NCI-H748 (cell line): ENCODE results near the gene CDC42.

Experiments used
- DNase-seq: peaks from one replicate; lab custom pipeline; 2025; ENCODE audit not compliant: unreplicated experiment; lab: John Stamatoyannopoulos, UW

CDC42 gene

DNA sequence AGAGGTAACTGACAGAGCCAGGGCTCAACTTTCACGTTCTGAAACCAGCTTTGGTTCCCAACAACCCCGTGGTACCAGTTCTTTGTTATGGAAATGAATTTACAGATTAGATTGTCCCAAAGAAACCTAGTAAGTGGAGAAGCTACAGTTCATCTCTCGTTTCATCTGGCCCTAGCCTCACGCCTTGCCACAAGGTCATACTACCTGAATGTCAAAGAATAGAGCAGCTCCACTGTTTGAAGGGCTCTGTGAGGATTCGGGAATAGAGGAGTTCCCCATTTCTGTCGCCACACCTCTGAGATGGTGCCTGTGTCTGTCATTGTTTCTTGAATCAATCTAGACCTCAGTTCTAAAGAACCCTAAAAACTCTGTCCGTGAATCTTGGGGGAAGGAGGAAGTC is 15.0 kb upstream of the CDC42 start:
- DNase-seq, result no peak

DNA sequence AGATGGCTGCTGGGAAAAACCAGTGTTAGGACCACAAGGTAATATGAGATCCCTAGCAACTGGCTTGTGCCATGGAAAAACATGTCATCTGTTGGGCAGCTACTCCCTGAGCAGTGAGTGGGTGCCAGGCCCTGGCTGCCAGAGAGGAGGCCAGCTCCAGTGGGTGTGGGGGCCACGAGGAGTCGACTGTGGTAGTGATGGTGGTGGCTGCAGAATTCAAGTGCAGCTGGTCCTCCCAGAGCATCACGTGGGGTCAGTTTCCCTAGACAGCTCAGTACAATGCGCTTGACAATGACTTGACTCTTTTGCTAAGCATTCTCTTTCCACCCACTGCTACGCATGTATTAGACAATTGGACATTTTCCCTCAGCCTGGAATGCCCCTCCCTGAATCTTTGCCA is 14.5 kb upstream of the CDC42 start:
- DNase-seq, result no peak

DNA sequence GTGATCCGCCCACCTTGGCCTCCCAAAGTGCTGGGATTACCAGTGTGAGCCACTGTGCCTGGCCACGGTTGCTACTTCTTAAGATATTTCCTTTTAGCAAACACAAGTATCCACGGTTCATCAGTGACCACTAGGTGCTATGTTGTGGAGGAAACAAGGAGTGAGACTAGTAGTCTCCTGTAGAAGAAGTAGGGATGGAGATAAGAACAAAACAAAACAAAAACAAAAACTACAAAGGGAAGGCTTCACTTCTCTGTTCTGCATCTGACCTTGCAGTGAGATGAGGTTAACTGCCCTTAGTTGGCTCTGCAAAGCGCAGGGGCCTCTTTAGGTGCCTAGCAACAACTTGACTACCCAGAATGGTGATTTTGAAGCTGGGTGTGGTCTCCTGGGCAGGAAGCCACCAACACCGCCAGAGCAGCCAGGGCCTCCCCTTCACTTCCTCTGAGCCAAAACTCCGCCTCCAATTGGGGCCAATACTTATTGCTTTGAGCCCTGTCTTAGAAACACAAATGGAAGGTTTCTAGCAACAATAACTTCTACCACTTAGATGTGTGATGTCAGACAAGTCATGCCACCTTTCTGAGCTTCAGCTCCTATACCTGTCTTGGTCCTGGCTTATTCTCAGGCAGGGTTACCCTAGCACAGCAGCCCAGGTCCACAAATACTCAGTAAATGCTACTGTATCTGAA is 12.8 kb upstream of the CDC42 start:
- DNase-seq, result peak; percentile 87

DNA sequence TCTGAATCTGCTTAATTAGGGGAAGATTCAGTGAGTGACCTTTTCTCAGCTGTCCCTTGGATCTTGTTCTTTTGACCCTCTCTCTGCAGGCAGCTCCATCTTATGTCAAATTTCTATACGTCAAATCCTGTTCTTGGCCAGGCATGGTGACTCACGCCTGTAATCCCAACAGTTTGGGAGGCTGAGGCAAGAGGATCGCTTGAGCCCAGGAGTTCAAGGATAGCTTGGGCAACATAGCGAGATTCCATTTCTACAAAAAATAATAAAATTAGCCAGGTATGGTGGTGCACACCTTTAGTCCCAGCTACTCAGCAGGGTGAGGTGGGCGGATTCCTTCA is 12.3 kb upstream of the CDC42 start:
- no peak for DNase-seq

DNA sequence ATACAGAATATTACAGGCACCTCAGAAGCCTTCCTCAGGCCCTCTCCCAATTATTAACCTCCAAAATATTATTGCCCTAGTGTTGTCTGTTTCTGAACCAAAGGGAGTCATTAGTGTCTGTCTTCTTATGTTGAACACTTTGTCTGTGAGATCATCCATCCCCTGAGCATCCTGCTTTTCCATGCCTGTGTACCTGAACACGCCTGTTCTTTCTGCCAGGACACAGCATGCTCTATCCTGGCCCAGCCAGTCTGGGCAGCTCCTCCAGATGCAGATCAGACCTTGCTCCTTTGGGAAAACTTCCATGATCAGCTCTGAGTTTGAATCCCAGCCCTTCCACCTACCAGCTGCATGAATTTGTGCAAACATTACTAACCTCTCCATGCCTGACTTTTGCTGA is 11.0 kb upstream of the CDC42 start:
- no peak for DNase-seq

DNA sequence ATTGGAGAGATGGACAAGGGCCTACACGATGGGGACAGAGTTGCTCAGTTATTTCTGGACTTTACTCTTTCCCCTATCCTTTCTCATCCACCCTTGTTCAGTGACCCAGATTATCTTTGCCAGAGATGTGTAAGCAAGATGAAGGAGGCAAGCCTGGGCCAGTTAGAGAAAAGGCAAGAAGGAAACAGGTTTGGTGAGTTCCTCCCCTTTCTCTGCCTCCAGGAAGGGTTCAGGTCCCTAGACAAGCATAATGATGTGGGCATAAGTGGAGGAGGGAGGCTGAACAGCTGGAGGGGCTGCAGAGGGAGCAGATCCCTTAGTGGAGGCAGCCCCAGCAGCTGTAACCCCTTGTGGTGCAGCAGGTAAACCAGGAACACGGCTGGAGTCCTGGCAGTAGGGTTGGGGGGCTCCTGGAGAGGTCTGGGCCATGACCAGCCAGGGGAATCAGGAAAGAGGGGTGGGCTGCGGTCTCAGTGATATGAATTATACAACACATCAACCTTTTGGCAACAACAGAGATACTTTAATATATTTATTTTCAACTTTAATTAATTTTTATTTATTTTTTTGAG is 9.2 kb upstream of the CDC42 start:
- DNase-seq, result peak; percentile 44

DNA sequence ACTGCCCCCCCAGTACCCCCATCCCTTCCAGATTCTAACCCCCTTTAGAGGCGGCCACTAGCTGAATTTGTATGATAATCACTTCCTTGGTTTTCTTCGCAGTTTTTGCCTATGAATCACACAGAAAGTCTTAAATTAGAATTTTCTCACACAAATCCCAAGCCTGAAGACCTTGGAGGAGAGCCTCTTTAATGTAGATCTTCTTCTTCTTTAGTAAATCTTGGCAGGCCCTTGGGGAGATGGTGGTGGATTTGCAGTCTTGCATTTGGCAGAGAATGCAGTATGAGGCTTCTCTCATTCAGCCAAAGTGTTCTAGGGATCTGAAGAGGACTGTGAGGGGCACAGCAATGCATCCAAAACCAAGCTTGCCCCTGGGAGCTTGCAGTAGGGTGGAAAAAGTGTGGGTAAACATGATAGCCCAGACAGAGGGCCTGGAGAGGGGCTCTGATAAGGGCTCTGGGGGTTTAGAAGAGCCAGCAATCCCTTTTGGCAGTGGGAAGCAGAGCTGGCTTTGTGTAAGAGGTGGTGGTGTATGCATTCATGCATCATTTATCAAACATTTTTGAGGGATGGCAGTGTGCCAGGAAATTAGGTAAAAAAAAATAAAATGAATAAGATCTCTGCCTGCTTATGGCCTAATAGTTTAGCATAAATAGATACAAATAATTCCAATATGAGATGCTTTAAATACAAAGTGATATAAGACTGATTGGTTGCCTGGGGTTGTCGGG is 7.7 kb upstream of the CDC42 start:
- DNase-seq, result no peak

DNA sequence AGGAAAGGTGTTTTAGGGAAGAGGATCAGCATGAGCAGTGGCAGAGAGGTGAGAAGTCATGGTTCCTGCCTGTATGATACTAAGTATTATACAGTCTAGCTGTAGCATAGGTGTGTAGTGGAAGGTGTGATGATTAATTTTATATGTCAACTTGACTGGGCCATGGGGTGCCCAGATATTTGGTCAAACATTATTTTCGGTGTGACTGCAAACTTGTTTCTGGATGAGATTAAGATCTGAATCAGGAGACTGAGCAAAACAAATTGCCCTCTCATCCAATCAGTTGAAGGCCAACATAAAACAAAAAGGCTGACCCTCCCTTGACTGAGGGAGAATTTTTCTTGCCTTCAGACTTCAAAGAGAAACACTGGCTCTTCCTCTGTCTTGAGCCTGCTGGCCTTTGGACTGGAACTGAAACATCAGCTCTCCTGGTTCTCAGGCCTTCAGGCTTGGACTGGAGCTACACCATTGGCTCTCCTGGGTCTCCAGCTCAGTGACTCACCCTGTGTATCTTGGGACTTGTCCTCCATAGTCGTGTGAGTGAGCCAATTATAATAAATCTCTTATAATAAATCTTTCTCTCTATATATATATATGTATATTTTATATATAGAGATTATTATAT is 6.8 kb upstream of the CDC42 start:
- no peak for DNase-seq

DNA sequence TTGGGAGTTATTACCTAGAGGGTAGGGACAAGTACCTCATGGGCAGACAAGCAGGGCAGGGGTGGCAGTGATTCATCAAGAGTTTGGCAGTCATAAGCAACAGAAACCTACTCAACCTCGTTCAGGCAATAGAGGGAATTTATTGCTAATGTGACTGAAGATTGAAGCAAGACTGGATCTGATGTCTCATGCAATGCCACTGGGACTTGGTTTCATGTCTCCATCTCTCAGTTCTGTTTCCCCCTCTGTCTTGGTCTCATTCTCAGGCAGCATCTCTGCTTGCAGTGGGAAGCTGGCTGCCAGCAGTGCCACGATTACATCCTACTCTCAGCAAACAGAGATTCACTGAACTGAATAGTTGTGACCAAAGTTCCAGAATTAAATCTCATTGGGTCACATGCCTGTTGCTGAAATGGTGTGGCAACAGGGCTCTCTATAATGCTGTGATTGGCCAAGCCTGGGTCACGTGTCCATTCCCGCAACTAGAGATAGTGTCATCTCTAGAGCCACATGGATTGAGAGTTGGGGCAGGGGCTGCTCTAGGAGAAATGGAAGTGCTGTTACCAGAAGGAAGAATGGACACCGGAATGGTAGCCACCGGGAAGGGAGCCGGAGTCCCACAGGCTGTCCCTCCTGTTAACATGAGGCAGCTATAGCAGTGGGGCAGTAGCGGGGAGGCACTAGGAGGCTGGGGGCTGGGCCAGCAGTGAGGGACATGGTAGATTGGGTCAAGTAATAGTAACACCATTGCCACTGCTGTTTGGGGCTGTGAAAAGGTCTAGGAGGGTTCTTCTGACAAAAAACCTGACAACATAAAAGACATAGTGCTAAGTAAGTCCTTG is 3.9 kb upstream of the CDC42 start:
- no peak for DNase-seq

DNA sequence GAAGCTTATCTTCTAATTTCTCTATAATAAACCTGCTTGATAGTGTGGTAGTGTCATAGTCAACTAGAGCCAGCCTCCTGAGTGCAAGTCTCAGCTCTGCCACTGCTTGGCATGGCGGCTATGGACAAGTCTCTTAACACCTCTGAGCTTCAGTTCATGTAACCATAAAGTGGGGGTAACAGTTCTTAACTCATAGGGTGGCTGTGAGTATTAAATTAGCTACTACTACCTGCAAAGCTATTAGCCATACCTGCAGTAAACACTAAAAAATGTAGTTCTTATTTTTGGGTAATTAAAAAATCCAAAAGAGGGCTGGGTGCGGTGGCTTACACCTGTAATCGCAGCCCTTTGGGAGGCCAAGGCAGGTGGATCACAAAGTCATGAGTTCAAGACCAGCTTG is 2.2 kb upstream of the CDC42 start:
- no peak for DNase-seq

DNA sequence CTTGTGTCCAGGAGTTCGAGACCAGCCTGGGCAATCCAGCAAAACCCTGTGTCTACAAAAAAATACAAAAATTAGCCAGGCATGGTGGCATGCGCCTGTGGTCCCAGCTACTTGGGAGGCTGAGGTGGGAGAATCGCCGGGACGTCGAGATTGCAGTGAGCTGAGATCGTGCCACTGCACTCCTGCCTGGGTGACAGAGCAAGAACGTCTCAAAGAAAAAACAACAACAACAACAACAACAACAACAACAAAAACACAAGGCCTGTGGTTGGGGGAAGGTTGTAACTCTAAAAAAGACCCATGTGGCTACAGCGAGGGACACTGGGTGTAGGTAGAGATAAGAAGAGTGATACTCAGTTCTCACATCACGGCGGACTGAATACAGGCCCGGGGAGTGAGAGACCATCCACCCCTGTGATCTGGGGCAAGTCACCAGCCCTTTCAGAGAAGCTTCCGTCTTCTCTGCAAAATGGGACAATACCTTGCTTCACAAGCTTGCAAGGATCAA is 848 bp upstream of the CDC42 start:
- DNase-seq, result no peak

DNA sequence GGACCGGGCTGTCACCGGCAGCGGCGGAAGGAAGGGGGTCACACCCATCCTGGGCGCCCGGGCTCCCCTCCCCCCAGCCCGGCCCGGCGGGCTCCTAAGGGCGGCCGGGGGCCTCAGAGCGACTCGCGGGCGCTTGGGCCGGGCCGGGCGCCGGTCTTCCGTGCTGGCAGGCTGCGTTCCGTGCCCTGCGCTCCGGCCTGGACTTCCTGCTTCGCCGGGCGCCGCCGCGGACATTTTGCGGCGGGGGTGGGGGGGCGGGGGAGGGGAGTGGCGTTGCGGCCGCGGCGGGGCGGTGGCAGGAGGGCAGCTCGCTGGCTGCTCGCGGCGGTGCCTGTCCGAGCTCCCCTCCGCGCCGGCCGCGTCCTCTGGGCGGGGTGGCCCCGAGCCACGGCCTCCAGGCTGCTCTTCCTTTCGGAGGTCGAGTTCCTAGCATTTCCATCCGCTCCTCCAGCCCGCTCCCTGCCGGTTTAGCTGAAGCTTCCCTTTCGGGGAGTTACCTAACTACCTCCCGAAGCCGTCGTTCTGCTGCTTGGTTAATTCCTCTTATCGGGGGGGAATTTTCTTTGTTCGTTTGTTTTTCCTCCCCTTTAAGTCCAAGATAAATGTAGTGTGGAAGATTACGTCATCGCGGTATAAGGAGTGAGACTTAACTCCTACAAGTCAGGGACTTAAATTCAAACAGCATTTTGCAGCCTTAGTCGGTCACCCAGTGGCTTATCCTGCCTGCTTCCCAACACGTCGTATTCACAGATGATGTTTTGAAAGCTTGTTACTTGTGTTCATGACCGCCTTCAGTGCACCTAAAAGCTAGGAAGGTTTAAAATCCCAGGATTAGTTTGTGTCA is 730 bp downstream of the CDC42 start:
- DNase-seq, result peak; percentile 69

DNA sequence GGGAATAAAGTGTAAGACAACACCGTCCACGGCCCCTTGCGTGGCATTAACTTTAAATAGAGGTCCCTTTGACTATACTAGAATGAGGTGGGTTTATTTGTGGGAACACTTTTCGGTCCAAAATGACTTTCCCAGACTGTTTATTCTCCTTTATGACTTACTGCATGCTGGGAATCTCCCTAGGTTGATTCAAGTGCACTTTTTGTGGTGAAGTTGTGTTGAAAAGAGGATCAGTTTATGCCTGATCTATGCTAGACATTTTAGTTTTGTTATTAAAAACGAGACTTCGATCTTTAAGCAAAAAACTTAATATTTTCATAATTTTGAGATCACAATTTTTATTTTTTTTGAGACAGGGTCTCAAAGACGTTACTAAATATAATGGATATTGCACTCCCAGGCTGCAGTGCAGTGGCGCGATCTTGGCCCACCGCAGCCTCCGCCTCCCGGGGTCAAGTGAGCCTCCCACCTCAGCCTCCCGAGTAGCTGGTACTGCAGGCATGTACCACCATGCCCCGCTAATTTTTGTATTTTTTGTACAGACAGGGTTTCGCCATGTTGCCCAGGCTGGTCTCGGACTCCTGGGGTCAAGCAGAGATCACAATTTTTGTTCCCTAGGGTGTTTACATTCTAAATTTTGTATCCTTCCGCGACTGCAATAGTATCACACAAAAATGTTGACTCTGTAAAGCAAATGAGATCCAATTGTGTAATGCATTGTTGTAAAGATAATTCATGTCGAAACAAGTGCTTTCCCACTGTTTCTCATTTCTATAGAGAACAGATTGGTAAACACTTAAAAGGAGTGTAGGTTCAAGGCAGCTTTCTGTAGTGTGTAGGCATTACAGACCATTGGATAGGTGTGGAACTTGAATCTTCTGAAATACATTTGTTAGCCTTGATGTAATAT is 1.6 kb downstream of the CDC42 start:
- DNase-seq, result peak; percentile 48

DNA sequence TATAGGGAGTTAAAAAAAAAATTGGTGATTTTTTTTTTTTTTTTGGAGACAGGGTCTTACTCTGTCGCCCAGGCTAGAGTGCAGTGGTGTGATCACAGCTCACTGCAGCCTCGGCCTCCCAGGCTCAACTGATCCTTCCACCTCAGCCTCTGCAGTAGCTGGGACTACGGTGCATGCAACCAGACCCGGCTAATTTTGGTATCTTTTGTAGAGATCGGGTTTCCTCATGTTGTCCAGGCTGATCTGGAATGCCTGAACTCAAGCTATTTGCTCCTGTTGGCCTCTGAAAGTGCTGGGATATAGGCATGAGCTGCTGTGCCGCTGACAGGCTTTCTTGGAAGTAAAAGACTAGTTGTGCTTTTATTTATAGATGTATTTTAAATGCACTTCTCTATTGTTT is 3.0 kb downstream of the CDC42 start:
- no peak for DNase-seq

DNA sequence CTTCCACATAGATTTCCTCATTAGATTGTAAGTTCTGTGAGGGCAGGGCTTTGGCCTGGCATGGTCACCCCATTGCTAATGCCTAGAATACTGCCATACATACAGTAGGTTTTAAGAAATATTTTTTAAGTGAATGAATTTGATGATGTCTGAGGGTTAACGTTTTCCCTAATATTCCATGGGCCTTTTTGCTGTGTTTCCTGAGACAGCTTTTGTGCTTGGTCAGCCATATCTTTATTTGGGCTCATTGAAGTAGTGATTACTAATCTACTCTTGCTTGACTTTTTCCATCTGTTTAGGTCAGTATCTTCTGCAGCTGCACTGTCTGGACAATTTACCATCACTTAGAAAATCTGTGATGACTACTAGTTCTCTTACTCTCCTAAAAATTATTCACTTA is 3.5 kb downstream of the CDC42 start:
- DNase-seq, result no peak

DNA sequence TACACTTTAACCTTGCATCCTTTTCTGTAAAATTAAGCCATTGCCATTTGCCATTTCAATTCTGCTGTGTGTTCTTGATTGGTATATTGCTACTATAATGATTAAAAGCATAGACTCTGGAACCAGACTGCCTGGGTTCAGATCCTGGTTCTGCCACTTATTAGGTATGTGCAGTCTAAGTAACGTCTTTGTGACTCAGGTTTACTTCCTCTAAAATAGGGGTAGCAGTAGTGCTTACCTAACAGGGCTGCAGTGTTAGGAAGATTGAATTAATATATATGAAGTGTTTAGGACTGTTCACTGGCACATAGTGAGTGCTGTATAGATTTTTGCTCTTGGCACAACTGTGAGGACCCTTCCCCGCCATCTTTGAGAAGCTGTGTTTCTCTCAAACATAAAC is 4.4 kb downstream of the CDC42 start:
- DNase-seq, result no peak

DNA sequence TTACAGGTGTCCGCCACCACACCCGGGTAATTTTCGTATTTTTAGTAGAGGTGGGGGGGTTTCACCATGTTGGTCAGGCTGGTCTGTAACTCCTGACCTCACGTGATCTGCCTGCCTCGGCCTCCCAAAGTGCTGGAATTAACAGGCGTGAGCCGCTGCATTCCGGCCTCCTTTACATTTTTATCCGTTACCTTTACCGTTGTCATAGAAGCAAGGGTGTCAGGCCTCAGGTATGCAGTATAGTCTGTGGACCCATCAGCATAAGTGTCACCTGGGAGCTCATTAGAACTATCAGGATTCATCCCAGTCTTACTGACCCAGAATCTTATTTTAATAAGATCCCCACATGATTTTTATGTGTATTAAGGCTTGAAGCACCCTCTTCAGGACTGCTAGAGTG is 5.4 kb downstream of the CDC42 start:
- no peak for DNase-seq

DNA sequence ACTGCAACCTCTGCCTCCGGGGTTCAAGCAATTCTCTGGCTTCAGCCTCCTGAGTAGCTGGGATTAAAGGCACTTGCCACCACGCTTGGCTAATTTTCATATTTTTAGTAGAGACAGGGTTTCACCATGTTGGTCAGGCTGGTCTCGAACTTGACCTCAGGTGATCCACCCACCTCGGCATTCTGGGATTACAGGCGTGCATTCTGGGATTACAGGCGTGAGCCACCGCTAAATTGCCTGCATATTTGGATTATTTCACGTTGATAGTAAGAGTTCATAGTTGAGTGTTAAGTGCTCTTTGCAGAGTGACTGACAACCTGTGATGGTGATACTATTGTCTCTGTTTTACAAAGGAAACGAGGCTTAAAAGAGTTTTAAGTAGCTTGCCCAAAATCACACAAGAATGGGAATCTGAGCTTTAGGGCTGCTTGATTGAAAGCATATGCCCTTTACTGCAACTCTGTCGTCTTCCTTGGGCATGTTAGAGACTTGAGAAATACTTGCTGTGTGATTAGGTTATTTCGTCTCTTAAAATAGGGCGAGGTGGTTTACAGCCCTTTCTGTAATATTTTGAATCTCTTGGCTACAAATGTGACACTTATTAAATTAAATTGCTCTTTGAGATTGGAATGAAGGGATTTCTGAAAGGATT is 12.4 kb downstream of the CDC42 start:
- DNase-seq, result no peak

DNA sequence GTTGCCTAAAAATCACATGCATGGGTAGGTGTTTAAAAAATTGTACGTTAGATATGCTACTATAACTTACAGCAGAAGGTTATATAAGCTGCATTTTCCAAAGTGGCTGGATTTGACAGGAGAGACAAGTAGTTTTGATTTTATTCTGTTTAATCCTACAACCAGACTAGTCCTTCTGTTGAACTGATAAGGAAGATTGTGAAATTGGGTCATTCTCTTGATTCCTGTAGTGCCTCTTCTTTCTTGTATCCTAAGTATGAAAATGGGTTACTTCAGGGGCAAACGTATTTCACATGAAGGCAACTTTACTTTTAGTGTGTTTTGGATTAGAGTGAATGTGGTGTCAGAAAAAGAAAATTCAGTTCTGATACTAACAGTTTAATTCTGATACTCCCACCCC is 19.0 kb downstream of the CDC42 start:
- DNase-seq, result no peak
